ENCODE data around the gene DIP2C. TPM values are rescaled to one million over a fixed set of nuclear protein-coding genes. Genes with fewer than 3 reads are reported as not detected.

DIP2C gene
- total RNA-seq, 2 donors from 2014 or later, result 13.0 to 13.7 TPM

GRCh38 chr10:697097-697875 lies 7.8 kb upstream of the DIP2C start:
- Histone ChIP-seq H3K9me3 (ENCODE audit: control insufficient read depth, low read length) (no peaks in the 10 kb centered on the region), H3K4me1 (ENCODE audit: control insufficient read depth, insufficient read depth, low read length) (peaks cover 13% of the 10 kb centered on the region), H3K4me3 (ENCODE audit: low read length) (no peak overlapping the region), H3K9ac (ENCODE audit: extremely low read depth, low read length, poor library complexity, severe bottlenecking) (no peak overlapping the region), H3K27me3 (ENCODE audit: control insufficient read depth, insufficient read depth, low read length, poor library complexity, severe bottlenecking) (peaks cover 13% of the 10 kb centered on the region), H3K36me3 (ENCODE audit: control insufficient read depth, insufficient read depth, low read length) (no peaks in the 10 kb centered on the region), H3K27ac (ENCODE audit: low read depth, low read length) (no peak overlapping the region)
- no peak overlapping the region for H3K27ac Mint-ChIP-seq
- no peak for DNase-seq
- peaks cover 4% of the 10 kb centered on the region for H3K27me3 Mint-ChIP-seq (ENCODE audit: insufficient read depth)
- WGBS, 2 experiments (ENCODE audit: insufficient coverage in 1 of 2, insufficient read length in 1 of 2), result 88 to 90% methylated on average over 27 to 30 of the region's 30 CpGs
- no peak overlapping the region for H3K4me3 Mint-ChIP-seq
- H3K4me1 Mint-ChIP-seq, result peaks cover 17% of the 10 kb centered on the region
- no peak for TF ChIP-seq CTCF (conservative IDR thresholded peaks at IDR 0.05)
- no peaks in the 10 kb centered on the region for H3K36me3 Mint-ChIP-seq (ENCODE audit: low read depth)
- H3K9me3 Mint-ChIP-seq, result no peaks in the 10 kb centered on the region

- Histone ChIP-seq H3K9ac (ENCODE audit: extremely low read depth, low read length, poor library complexity, severe bottlenecking) (no peak overlapping the region), H3K4me3 (ENCODE audit: low read length) (no peak overlapping the region), H3K4me1 (ENCODE audit: control insufficient read depth, insufficient read depth, low read length) (peaks cover 13% of the 10 kb centered on the region), H3K27ac (ENCODE audit: low read depth, low read length) (no peak overlapping the region), H3K36me3 (ENCODE audit: control insufficient read depth, insufficient read depth, low read length) (no peaks in the 10 kb centered on the region), H3K9me3 (ENCODE audit: control insufficient read depth, low read length) (no peaks in the 10 kb centered on the region), H3K27me3 (ENCODE audit: control insufficient read depth, insufficient read depth, low read length, poor library complexity, severe bottlenecking) (no peaks in the 10 kb centered on the region)
- Mint-ChIP-seq H3K4me3 (no peak overlapping the region), H3K36me3 (ENCODE audit: low read depth) (no peaks in the 10 kb centered on the region), H3K27me3 (ENCODE audit: insufficient read depth) (peaks cover 14% of the 10 kb centered on the region), H3K27ac (no peak overlapping the region), H3K4me1 (peaks cover 24% of the 10 kb centered on the region), H3K9me3 (no peaks in the 10 kb centered on the region)
- WGBS, 2 experiments (ENCODE audit: insufficient coverage in 1 of 2, insufficient read length in 1 of 2), result 96 to 99% methylated on average over 14 of the region's 14 CpGs
- no peak for DNase-seq
- no peak for TF ChIP-seq CTCF (conservative IDR thresholded peaks at IDR 0.05)
Measured at GRCh38 chr10:695396-695795, 5.9 kb upstream of the DIP2C start.

DNA sequence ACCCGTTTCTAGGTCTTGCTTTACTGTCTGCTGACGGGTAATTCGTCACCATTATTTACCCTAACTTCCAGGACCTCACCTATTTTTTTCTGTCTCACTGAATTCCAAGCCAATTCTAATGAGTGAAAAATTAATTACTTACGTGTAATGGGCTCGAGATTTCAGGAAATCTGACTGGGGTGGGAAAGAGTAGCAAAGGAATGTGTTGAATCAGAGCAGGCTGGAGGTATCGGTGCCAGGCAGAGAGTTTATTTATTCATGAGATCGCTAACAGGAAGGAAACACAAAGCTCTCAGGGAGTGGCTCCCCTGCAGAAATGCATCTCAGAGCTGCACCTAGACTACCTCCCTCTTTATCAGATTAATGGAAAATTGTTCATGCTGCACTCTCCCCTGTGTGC lies 4.0 kb upstream of the DIP2C start:
- Histone ChIP-seq H3K9ac (ENCODE audit: extremely low read depth, low read length, poor library complexity, severe bottlenecking) (no peak overlapping the region), H3K36me3 (ENCODE audit: control insufficient read depth, insufficient read depth, low read length) (no peaks in the 10 kb centered on the region), H3K4me3 (ENCODE audit: low read length) (no peak overlapping the region), H3K27me3 (ENCODE audit: control insufficient read depth, insufficient read depth, low read length, poor library complexity, severe bottlenecking) (no peaks in the 10 kb centered on the region), H3K27ac (ENCODE audit: low read depth, low read length) (no peak overlapping the region), H3K9me3 (ENCODE audit: control insufficient read depth, low read length) (no peaks in the 10 kb centered on the region), H3K4me1 (ENCODE audit: control insufficient read depth, insufficient read depth, low read length) (peaks cover 13% of the 10 kb centered on the region)
- no peak for DNase-seq
- Mint-ChIP-seq H3K27me3 (ENCODE audit: insufficient read depth) (peaks cover 15% of the 10 kb centered on the region), H3K4me1 (peaks cover 25% of the 10 kb centered on the region), H3K27ac (no peak overlapping the region), H3K36me3 (ENCODE audit: low read depth) (no peaks in the 10 kb centered on the region), H3K9me3 (no peaks in the 10 kb centered on the region), H3K4me3 (no peak overlapping the region)
- 56 to 67% methylated on average over 5 to 7 of the region's 7 CpGs for WGBS, 2 experiments (ENCODE audit: insufficient coverage in 1 of 2, insufficient read length in 1 of 2)
- TF ChIP-seq CTCF (conservative IDR thresholded peaks at IDR 0.05), result no peak
